GM18907 (cell line): ENCODE data around the gene IGFBP1.
"Not testable (repeated sequence)": the region's sequence is repeated elsewhere in the genome, so short reads cannot be mapped to it uniquely, and the experiment has no call there.

ENCODE experiments used
- ATAC-seq: cut with Tn5 transposase; IDR thresholded peaks from one replicate; pipeline ENCODE4 v1.9.1; 2021; ENCODE audit warnings: mild to moderate bottlenecking, moderate library complexity; ENCODE audit not compliant: unreplicated experiment

The IGFBP1 gene

GRCh38 chr7:45888185-45888992 is at the start of gene IGFBP1:
IGFBP1 (plus strand) TSS chr7:45888488; CDS start chr7:45888653, 165 bp downstream.
- ATAC-seq, result no peak

- not testable (repeated sequence) for ATAC-seq
These were observed 49.4 kb upstream of the IGFBP1 start for GRCh38 chr7:45838852-45839251.

GRCh38 chr7:45841926-45842717 is 46.2 kb upstream of the IGFBP1 start:
- not testable (repeated sequence) for ATAC-seq

- ATAC-seq, result not testable (repeated sequence)
These were observed 41.8 kb upstream of the IGFBP1 start for GRCh38 chr7:45846536-45846935.

GRCh38 chr7:45848734-45849133 is 39.6 kb upstream of the IGFBP1 start:
- ATAC-seq, result not testable (repeated sequence)

- not testable (repeated sequence) for ATAC-seq
These were observed 35.3 kb upstream of the IGFBP1 start for GRCh38 chr7:45852984-45853383.

GRCh38 chr7:45853491-45853890 is 34.8 kb upstream of the IGFBP1 start:
- not testable (repeated sequence) for ATAC-seq

- ATAC-seq, result not testable (repeated sequence)
These were observed 32.6 kb upstream of the IGFBP1 start for GRCh38 chr7:45855680-45856079.

GRCh38 chr7:45856888-45857287 is 31.4 kb upstream of the IGFBP1 start:
- not testable (repeated sequence) for ATAC-seq

- ATAC-seq, result no peak
These were observed 24.6 kb upstream of the IGFBP1 start for GRCh38 chr7:45863715-45864114.

GRCh38 chr7:45865594-45866410 is 22.5 kb upstream of the IGFBP1 start:
- ATAC-seq, result no peak

- no peak for ATAC-seq
These were observed 20.8 kb upstream of the IGFBP1 start for GRCh38 chr7:45867471-45867870.

- ATAC-seq, result no peak
These were observed 18.9 kb upstream of the IGFBP1 start for GRCh38 chr7:45869426-45869825.

- ATAC-seq, result no peak
These were observed 15.9 kb upstream of the IGFBP1 start for GRCh38 chr7:45872116-45873034.

- ATAC-seq, result no peak
These were observed 15.3 kb upstream of the IGFBP1 start, which contains the start of gene CCDC201 for GRCh38 chr7:45873035-45873354. CCDC201 (minus strand) TSS chr7:45873082; CDS start chr7:45873007, 75 bp downstream.

GRCh38 chr7:45873355-45873754 is 14.9 kb upstream of the IGFBP1 start:
- ATAC-seq, result no peak

- ATAC-seq, result no peak
These were observed 13.7 kb upstream of the IGFBP1 start for GRCh38 chr7:45874408-45875131.

- no peak for ATAC-seq
These were observed 11.8 kb upstream of the IGFBP1 start for GRCh38 chr7:45876519-45876918.

GRCh38 chr7:45878457-45879144 is 9.7 kb upstream of the IGFBP1 start:
- ATAC-seq, result no peak
